ENCODE data around the gene KLHL35.
A peak's percentile ranks its signal among the peaks of the same experiment; 100 is the strongest.

The KLHL35 gene

GRCh38 chr11:75440960-75441803 is 8.2 kb upstream of the KLHL35 start:
- no peak for DNase-seq (ENCODE audit: low read depth)

GRCh38 chr11:75439495-75440120 is 6.6 kb upstream of the KLHL35 start:
- no peak for DNase-seq (ENCODE audit: low read depth)

- no peak for DNase-seq (ENCODE audit: low read depth)
Observed at GRCh38 chr11:75439026-75439425, 6.0 kb upstream of the KLHL35 start.

GRCh38 chr11:75437966-75438659 is 5.1 kb upstream of the KLHL35 start:
- no peak for DNase-seq (ENCODE audit: low read depth)

GRCh38 chr11:75436806-75437205 is 3.8 kb upstream of the KLHL35 start:
- no peak for DNase-seq (ENCODE audit: low read depth)

- no peak for DNase-seq (ENCODE audit: low read depth)
Observed at GRCh38 chr11:75435571-75435925, 2.5 kb upstream of the KLHL35 start.

- DNase-seq (ENCODE audit: low read depth), result no peak
Observed at GRCh38 chr11:75434886-75435570, 2.0 kb upstream of the KLHL35 start.

GRCh38 chr11:75434051-75434450 is 1.0 kb upstream of the KLHL35 start:
- DNase-seq (ENCODE audit: low read depth), result no peak

GRCh38 chr11:75433443-75433842 is 440 bp upstream of the KLHL35 start:
- no peak for DNase-seq (ENCODE audit: low read depth)

- DNase-seq (ENCODE audit: low read depth), result no peak
Observed at GRCh38 chr11:75431533-75432525, 1.2 kb downstream of the KLHL35 start.

GRCh38 chr11:75430714-75431532 is 2.1 kb downstream of the KLHL35 start:
- DNase-seq (ENCODE audit: low read depth), result no peak

GRCh38 chr11:75429902-75430713 is 2.9 kb downstream of the KLHL35 start:
- no peak for DNase-seq (ENCODE audit: low read depth)

GRCh38 chr11:75429641-75429901 is 3.4 kb downstream of the KLHL35 start:
- DNase-seq (ENCODE audit: low read depth), result no peak

GRCh38 chr11:75428989-75429640 is 3.9 kb downstream of the KLHL35 start:
- no peak for DNase-seq (ENCODE audit: low read depth)

GRCh38 chr11:75428281-75428724 is 4.7 kb downstream of the KLHL35 start:
- peak; percentile 73 for DNase-seq (ENCODE audit: low read depth)

- DNase-seq (ENCODE audit: low read depth), result no peak
Observed at GRCh38 chr11:75427181-75427580, 5.8 kb downstream of the KLHL35 start.

- no peak for DNase-seq (ENCODE audit: low read depth)
Observed at GRCh38 chr11:75426720-75427086, 6.3 kb downstream of the KLHL35 start.

GRCh38 chr11:75425422-75425821 is 7.6 kb downstream of the KLHL35 start:
- no peak for DNase-seq (ENCODE audit: low read depth)

- DNase-seq (ENCODE audit: low read depth), result no peak
Observed at GRCh38 chr11:75424396-75424795, 8.6 kb downstream of the KLHL35 start.

Measured in GM04503 (cell line).